LNCAP (cell line): ENCODE data around the gene NRP1.

Experiments
- TF ChIP-seq, protein P1 (sequence below): fragments of 450-650 bp; IDR thresholded peaks from 2 replicates; pipeline ENCODE4 v1.5.1; 2017; ENCODE audit warnings: mild to moderate bottlenecking

NRP1 gene

DNA sequence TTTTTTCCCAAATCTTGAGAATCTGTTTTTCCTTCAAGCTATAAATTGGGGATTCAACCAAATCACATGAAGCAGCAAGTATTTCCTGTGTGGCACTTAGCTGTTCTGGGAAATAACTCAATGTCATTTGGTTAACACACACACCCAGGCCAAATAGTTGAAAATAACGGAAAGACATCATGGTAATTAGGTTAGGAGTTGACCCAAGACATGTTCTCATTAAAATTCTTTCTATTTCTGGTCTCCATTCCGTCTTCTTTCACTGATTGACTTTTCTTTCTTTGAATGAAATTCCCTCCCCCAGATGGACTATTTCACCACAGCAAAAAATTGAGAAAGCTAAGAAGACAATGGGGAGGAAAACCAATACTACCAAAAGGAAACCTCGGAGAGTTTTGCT lies 30.5 kb downstream of the NRP1 start:
- TF ChIP-seq, protein P1, sequence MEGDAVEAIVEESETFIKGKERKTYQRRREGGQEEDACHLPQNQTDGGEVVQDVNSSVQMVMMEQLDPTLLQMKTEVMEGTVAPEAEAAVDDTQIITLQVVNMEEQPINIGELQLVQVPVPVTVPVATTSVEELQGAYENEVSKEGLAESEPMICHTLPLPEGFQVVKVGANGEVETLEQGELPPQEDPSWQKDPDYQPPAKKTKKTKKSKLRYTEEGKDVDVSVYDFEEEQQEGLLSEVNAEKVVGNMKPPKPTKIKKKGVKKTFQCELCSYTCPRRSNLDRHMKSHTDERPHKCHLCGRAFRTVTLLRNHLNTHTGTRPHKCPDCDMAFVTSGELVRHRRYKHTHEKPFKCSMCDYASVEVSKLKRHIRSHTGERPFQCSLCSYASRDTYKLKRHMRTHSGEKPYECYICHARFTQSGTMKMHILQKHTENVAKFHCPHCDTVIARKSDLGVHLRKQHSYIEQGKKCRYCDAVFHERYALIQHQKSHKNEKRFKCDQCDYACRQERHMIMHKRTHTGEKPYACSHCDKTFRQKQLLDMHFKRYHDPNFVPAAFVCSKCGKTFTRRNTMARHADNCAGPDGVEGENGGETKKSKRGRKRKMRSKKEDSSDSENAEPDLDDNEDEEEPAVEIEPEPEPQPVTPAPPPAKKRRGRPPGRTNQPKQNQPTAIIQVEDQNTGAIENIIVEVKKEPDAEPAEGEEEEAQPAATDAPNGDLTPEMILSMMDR: no peak

DNA sequence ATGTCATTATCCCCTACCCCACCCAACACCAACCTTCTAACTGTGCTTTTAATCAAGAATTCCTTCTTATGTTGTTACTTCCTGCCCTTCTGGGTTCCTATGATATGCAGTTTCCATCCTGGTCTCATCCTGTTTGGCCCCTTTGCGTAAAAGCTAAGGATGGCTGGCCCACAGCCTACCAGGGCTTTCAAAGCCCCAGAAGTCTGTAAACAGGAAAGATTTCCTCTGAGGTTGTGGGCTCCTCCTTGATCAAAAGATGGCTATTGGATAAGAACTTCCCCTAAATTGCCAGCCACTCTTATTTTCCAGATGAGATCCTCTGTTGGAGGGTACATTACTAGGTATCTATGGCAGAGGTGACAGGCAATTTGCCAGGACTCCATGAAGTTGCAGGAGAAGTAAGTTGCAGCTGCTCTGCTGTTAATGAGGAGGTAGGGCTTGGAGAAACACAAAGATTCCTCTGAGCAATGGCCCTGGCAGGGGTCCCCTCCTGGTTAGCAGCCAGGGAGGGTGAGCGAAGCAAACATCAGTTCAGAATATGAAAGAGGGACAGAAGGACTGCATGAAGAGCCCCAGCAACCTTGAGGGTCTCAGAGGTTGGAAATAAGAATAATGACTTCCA lies 32.1 kb downstream of the NRP1 start:
- TF ChIP-seq, protein P1: no peak

DNA sequence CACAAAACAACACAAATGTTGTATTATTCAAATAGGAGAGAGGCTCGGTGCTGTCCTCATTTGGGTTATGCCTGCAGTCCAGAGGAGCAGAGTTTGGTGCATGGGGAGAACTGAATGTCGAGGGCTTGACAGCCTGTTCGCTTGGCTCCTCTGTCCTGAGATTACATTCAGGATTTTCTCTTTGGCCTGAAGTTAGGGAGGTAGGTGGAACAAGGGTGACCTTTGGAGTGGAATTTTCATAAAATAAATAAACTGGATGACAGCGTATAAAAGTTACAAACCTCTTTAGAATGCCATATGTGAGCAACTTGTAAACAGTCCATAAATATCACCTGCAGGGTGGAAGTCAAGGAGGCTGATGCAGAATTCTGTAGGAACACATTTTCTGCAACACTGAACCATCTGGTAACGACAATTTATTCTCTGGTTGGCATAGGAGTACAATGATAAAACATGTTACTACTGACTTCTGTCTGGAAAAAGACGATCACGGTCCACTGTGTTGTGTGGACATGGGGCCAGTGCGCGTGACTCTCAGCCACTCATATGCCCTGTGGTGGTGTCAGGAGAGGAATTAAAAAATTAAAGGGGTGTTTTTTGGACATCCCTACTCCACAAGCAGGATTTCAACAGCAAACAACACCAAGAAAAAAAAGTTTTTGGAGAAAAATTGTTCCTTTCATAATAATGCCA lies 33.2 kb downstream of the NRP1 start:
- TF ChIP-seq, protein P1: no peak

DNA sequence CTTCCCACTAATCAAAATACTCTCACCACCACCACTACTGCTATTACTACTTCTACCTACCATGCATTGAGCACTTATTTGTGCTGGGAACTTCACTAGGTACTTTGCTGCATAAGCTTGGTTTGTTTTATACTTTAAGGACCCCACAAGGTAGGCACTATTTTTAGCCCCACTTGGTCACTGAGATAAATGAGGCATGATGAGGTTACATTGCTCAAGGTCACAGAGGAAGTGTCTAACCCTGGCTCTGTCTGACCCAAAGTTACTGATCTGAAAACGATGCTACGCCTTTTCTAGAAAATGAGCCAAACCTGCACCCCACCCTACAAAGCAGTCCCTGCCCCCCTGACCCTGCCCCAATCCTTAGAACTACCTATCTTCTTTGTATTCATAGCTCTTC lies 35.6 kb downstream of the NRP1 start:
- TF ChIP-seq, protein P1: no peak

DNA sequence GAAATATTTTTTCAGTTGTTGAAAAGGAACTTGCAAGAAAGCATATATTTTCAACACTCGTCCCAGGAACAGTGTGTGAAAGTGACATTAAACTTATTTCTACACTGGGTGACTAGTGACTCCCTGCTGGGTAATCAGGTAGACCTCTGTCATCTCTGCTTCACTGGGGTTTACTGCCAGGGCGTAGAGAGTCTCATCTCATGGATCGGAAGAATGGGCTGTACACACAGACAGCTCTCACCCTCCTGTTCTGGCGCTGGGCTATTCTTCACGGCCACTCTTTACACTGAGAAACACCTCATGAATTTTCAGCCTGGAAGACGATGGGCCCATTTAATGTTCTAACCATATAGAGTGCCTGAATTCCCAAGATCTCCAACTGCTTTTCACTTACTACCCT lies 36.4 kb downstream of the NRP1 start:
- TF ChIP-seq, protein P1: no peak

DNA sequence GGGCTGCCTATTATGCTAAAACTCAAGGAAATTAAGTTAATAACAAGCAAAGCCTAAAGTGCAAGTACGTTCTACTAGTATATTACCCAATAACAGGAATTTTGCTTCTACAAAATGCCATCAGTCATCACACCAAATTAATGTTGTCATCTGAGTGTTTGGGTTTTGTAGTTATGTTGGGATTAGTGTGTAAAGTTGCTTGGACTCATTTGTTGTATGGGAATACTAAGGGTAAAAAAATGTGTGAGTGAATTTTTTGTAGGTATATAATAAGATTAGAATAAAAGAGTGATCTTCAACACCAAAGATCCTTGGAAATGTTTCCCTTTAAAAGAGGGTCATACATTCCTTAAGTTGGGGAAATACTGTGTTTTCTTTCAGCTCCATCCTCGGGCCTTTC lies 38.6 kb downstream of the NRP1 start:
- TF ChIP-seq, protein P1: no peak

DNA sequence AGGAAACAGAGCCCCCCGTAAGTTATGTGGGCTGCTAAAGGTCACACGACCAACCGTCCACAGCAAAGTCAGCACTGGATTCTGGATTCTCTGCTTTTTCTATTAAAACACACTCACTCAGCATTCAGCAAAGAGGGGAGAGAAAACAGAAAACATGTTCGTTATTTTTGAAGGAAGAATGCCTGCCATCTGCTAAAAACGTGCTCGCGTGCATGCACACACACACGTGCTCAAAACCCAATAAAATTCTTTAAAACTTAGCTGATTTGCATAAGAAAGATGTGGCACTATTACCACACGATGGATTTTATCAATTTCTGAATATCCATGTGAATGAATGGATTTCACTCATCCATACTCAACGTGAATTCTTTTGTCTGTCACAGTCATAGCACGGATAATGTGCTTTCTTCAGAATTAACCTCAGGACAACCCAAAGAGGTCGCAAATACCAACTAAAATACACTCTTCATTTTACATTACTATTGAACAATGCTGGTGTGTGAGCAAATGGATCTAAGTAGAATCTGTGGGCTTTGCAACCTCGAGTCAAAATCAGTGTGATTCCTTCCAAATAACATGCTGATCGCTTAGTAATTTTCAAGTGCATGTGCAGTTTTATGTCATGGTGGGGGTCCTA lies 40.8 kb downstream of the NRP1 start:
- TF ChIP-seq, protein P1: no peak
